K562 (cell line): ENCODE results near the gene MTRF1L.
"Not testable (repeated sequence)": the region's sequence is repeated elsewhere in the genome, so short reads cannot be mapped to it uniquely, and the experiment has no call there.

Source experiments
- CTCF ChIP-seq, 3 experiments: IDR thresholded peaks in 2 of 3; conservative IDR thresholded peaks in 1 of 3; 2 replicates each; pipeline ENCODE4 v1.5.1; 2011 to 2012; ENCODE audit warnings: low read length in 3 of 3, mild to moderate bottlenecking in 3 of 3, control low read depth in 2 of 3, improper control_type of control experiment in 1 of 3, inconsistent platforms in 1 of 3, low read depth in 1 of 3, mixed read lengths in 1 of 3, moderate library complexity in 1 of 3; ENCODE audit not compliant: insufficient read depth in 2 of 3
- DACH1 ChIP-seq: fragments of 450-650 bp; IDR thresholded peaks from 2 replicates; pipeline ENCODE4 v1.6.1; 2018; ENCODE audit not compliant: partially characterized antibody
- EP300 ChIP-seq: IDR thresholded peaks from 2 replicates; pipeline ENCODE4 v1.6.1; 2012; ENCODE audit warnings: low read length, improper control_type of control experiment
- EZH2 ChIP-seq: IDR thresholded peaks from 2 replicates; pipeline ENCODE4 v1.6.1; 2012; ENCODE audit warnings: low read depth, mild to moderate bottlenecking, inconsistent platforms, low read length, borderline replicate concordance
- HLTF ChIP-seq: fragments of 450-650 bp; IDR thresholded peaks from 2 replicates; pipeline ENCODE4 v1.6.1; 2016
- KAT2B ChIP-seq: IDR thresholded peaks from one replicate; pipeline ENCODE4 v1.6.1; 2012; ENCODE audit warnings: low read depth, mild to moderate bottlenecking, control low read depth, inconsistent platforms, low read length, moderate library complexity
- NELFE ChIP-seq: IDR thresholded peaks from 2 replicates; pipeline ENCODE4 v1.6.1; 2011; ENCODE audit warnings: mild to moderate bottlenecking; ENCODE audit not compliant: insufficient read depth, insufficient read length
- POLR2A ChIP-seq: fragments of 450-650 bp; conservative IDR thresholded peaks from 2 replicates; pipeline ENCODE4 v1.6.1; 2016
- SIRT6 ChIP-seq: IDR thresholded peaks from one replicate; pipeline ENCODE4 v1.6.1; 2012; ENCODE audit warnings: low read depth, mild to moderate bottlenecking, control low read depth, inconsistent platforms, low read length, moderate library complexity
- ZNF140 ChIP-seq: fragments of 250-450 bp; sonication (Bioruptor Pico); IDR thresholded peaks from 2 replicates; pipeline ENCODE4 v1.8.0; 2021; ENCODE audit warnings: moderate library complexity, mild to moderate bottlenecking, inconsistent platforms
- ZNF398 ChIP-seq: fragments of 250-450 bp; sonication (Bioruptor Pico); IDR thresholded peaks from 2 replicates; pipeline ENCODE4 v1.8.0; 2021; ENCODE audit warnings: moderate library complexity, mild to moderate bottlenecking, inconsistent platforms

- not testable (repeated sequence) for TF ChIP-seq EZH2; KAT2B; ZNF140; NELFE; DACH1; HLTF; EP300; SIRT6; POLR2A; CTCF (IDR thresholded peaks at IDR 0.05 in 2 of 3, conservative IDR thresholded peaks at IDR 0.05 in 1 of 3; ENCODE audit: insufficient read depth in 2 of 3, low read depth in 1 of 3, low read length in 3 of 3); ZNF398 (CRISPR knock-in tag)
Measured at GRCh38 chr6:152966168-152966894, 36.2 kb downstream of the MTRF1L start.
